K562 (cell line): ENCODE measurements around the gene TERT. TPM values are rescaled to one million over a fixed set of nuclear protein-coding genes. Genes with fewer than 3 reads are reported as not detected.

Source experiments
- ATAC-seq: fragments of 200-7000 bp; cut with Tn5 transposase; 3 replicates; pipeline ENCODE4 v1.9.1; 2020; ENCODE audit warnings: moderate library complexity
- BruUV-seq: library from RNA; stranded (reverse); fragments of 400-500 nt; replicated peaks from 2 replicates; lab custom pipeline; 2021; lab: Mats Ljungman, UMichigan
- CTCF ChIA-PET: fragments of 300-600 bp; formaldehyde crosslinking; extraction: SDS; loops from one replicate; lab custom pipeline; 2021; ENCODE audit warnings: low intra/inter-chr PET ratio; lab: Yijun Ruan, JAX
- POLR2A ChIA-PET: fragments of 300-600, 350-650 bp; sonication (Branson Sonifier 250); formaldehyde crosslinking; extraction: SDS; loops from one replicate; lab custom pipeline; 2021; ENCODE audit warnings: antibody characterized with exemption, inconsistent platforms; lab: Yijun Ruan, JAX
- DNase-seq, 4 experiments: peaks; one replicate each; pipeline versions ENCODE4 v3.0.0 to v3.0.0-alpha.2; 2011 to 2018; ENCODE audit warnings: low spot score in 3 of 4, mixed read lengths in 3 of 4; ENCODE audit errors: extremely low read depth in 1 of 4
- FAIRE-seq: peaks from 2 replicates; lab custom pipeline; 2011; peaks lifted over from hg19 to GRCh38; lab: Jason Lieb, UNC
- H2AFZ ChIP-seq: 2 replicates; pipeline ENCODE4 v1.6.0; 2011; ENCODE audit warnings: low read depth, low read length, control low read depth, inconsistent platforms
- H3K27ac ChIP-seq: fragments of 200-600 bp; 3 replicates; pipeline ENCODE4 v1.8.0; 2011; ENCODE audit warnings: low read depth, mild to moderate bottlenecking, control low read depth, inconsistent platforms, low read length, moderate library complexity, mixed read lengths; ENCODE audit errors: extremely low read depth
- H3K27me3 ChIP-seq, 2 experiments: fragments of 300-600 bp in 1 of 2; 2 replicates in 1 of 2; 3 replicates in 1 of 2; pipeline versions ENCODE4 v1.6.0 to v1.8.0; 2011; ENCODE audit warnings: inconsistent platforms in 2 of 2, low read length in 2 of 2, mild to moderate bottlenecking in 1 of 2, mixed read lengths in 1 of 2, moderate library complexity in 1 of 2; ENCODE audit not compliant: control insufficient read depth in 2 of 2, insufficient read depth in 2 of 2
- H3K36me3 ChIP-seq: fragments of 300-600 bp; 3 replicates; pipeline ENCODE4 v1.8.0; 2011; ENCODE audit warnings: mild to moderate bottlenecking, low read length, inconsistent platforms; ENCODE audit not compliant: control insufficient read depth, insufficient read depth
- H3K4me1 ChIP-seq, 2 experiments: fragments of 200-600 bp in 1 of 2; replicated peaks in 1 of 2; 2 replicates in 1 of 2; 3 replicates in 1 of 2; pipeline versions ENCODE4 v1.5.1 to v1.8.0; 2011; ENCODE audit warnings: inconsistent platforms in 2 of 2, low read length in 2 of 2, mild to moderate bottlenecking in 1 of 2, mixed read lengths in 1 of 2, moderate library complexity in 1 of 2; ENCODE audit not compliant: control insufficient read depth in 2 of 2, insufficient read depth in 2 of 2
- H3K4me2 ChIP-seq: 2 replicates; pipeline ENCODE4 v1.6.1; 2011; ENCODE audit warnings: low read length, control low read depth, inconsistent platforms, mixed read lengths; ENCODE audit not compliant: insufficient read depth
- H3K4me3 ChIP-seq: fragments of 200-600 bp; sonication (generic), shearing (Covaris generic); 2 replicates; pipeline ENCODE4 v1.5.1; 2016; ENCODE audit warnings: control low read depth, inconsistent platforms
- H3K79me2 ChIP-seq: fragments of 200-600 bp; 3 replicates; pipeline ENCODE4 v1.8.0; 2011; ENCODE audit warnings: low read length, inconsistent platforms; ENCODE audit not compliant: control insufficient read depth, insufficient read depth
- H3K9ac ChIP-seq, 2 experiments: 2 replicates each; pipeline versions ENCODE4 v1.6.0 to v1.6.1; 2011; ENCODE audit warnings: low read depth in 2 of 2, low read length in 2 of 2, control low read depth in 1 of 2, inconsistent platforms in 1 of 2, mild to moderate bottlenecking in 1 of 2, mixed read lengths in 1 of 2; ENCODE audit not compliant: insufficient read depth in 1 of 2
- H3K9me1 ChIP-seq: one replicate; pipeline ENCODE4 v1.6.0; 2011; ENCODE audit warnings: inconsistent platforms, mild to moderate bottlenecking, low read length, moderate library complexity; ENCODE audit not compliant: control insufficient read depth, insufficient read depth
- H3K9me3 ChIP-seq: replicated peaks from 2 replicates; pipeline ENCODE4 v1.5.1; 2011; ENCODE audit warnings: low read depth, low read length, inconsistent platforms; ENCODE audit not compliant: control insufficient read depth, insufficient read depth
- H4K20me1 ChIP-seq: replicated peaks from 2 replicates; pipeline ENCODE4 v1.6.1; 2011; ENCODE audit warnings: low read length, inconsistent platforms, mixed read lengths; ENCODE audit not compliant: control insufficient read depth, insufficient read depth
- ASH1L ChIP-seq: fragments of 450-650 bp; IDR thresholded peaks from 2 replicates; pipeline ENCODE4 v1.6.1; 2018; ENCODE audit warnings: borderline replicate concordance, mild to moderate bottlenecking, low read depth; ENCODE audit not compliant: partially characterized antibody
- CBFA2T2 ChIP-seq: fragments of 450-650 bp; conservative IDR thresholded peaks from 2 replicates; pipeline ENCODE4 v1.6.1; 2017; ENCODE audit warnings: mild to moderate bottlenecking
- HBP1 ChIP-seq: fragments of 450-650 bp; formaldehyde crosslinking; IDR thresholded peaks from 2 replicates; pipeline ENCODE4 v1.4.0; 2022; ENCODE audit warnings: missing genetic modification characterization
- HDAC2 ChIP-seq: fragments of 450-650 bp; IDR thresholded peaks from 2 replicates; pipeline ENCODE4 v1.6.1; 2016; ENCODE audit warnings: mild to moderate bottlenecking
- POU5F1 ChIP-seq: fragments of 150-350 bp; IDR thresholded peaks from 2 replicates; pipeline ENCODE4 v1.6.1; 2014; ENCODE audit warnings: borderline replicate concordance, low read length, low read depth, mild to moderate bottlenecking; ENCODE audit not compliant: partially characterized antibody
- SREBF2 ChIP-seq: sonication (generic); formaldehyde crosslinking; IDR thresholded peaks from 2 replicates; pipeline ENCODE4 v1.4.0; 2020; ENCODE audit warnings: mild to moderate bottlenecking, missing genetic modification reagents
- YY1 ChIP-seq, 3 experiments: IDR thresholded peaks; 2 replicates each; pipeline ENCODE4 v1.6.1; 2011; ENCODE audit warnings: low read length in 2 of 3, mild to moderate bottlenecking in 2 of 3, moderate library complexity in 2 of 3, borderline replicate concordance in 1 of 3, control low read depth in 1 of 3, low read depth in 1 of 3; ENCODE audit not compliant: insufficient read depth in 3 of 3, insufficient replicate concordance in 2 of 3, control insufficient read depth in 1 of 3, insufficient read length in 1 of 3; ENCODE audit errors: extremely low read depth in 1 of 3
- ZBTB17 ChIP-seq: fragments of 450-650 bp; formaldehyde crosslinking; IDR thresholded peaks from 2 replicates; pipeline ENCODE4 v1.4.0; 2020; ENCODE audit warnings: mild to moderate bottlenecking
- ZNF133 ChIP-seq: fragments of 250-450 bp; sonication (Bioruptor Pico); IDR thresholded peaks from 2 replicates; pipeline ENCODE4 v1.4.0; 2020; ENCODE audit warnings: mild to moderate bottlenecking
- WGBS: fragments of 100-300 bp; shearing (Covaris generic); methylation state at CpG from one replicate; pipeline ENCODE4 v1.1.6; 2016; ENCODE audit warnings: low coverage, mixed read lengths; ENCODE audit not compliant: insufficient coverage; ENCODE audit errors: missing lambda C conversion rate; 5-methylcytosine and 5-hydroxymethylcytosine counted together
- in situ Hi-C: fragments of 300-500 bp; cut with MboI; formaldehyde crosslinking; loops from 4 replicates; pipeline ENCODE4 v1.15.0; 2018; ENCODE audit warnings: inconsistent platforms, mixed read lengths
- intact Hi-C: fragments of 100-400 bp; cut with micrococcal nuclease; formaldehyde crosslinking; loops from 2 replicates; pipeline ENCODE4 v1.14.2; 2022
- polyA plus RNA-seq, 8 experiments: library from polyadenylated mRNA; depleted of rRNA in 4 of 8; stranded (reverse) in 5 of 8; unstranded in 3 of 8; fragments of >200 nt; fragmentation: Nextera tagmentation in 2 of 8; fragmentation: Illumina TruSeq in 1 of 8; extraction: Ambion mirVana in 2 of 8; extraction: Trizol in 1 of 8; gene quantifications; 2 replicates each; pipeline versions ENCODE4 v1.2.1 to v1.2.3, GENCODE V29; 2011 to 2014; ENCODE audit warnings: inconsistent platforms in 1 of 8, missing spikeins in 1 of 8
- total RNA-seq, 7 experiments: library from RNA; depleted of rRNA in 6 of 7; stranded (reverse); fragments of >200 nt in 6 of 7; fragmentation: Illumina TruSeq in 2 of 7; extraction: Trizol in 2 of 7; gene quantifications; 2 replicates each; pipeline versions ENCODE4 v1.2.1 to v1.2.3, GENCODE V29; 2011 to 2021; ENCODE audit warnings: low replicate concordance in 1 of 7
- TF ChIP-seq, protein P1 (sequence below): sonication (generic); formaldehyde crosslinking; IDR thresholded peaks from 2 replicates; pipeline ENCODE4 v1.8.0; 2022; ENCODE audit warnings: missing genetic modification reagents, mild to moderate bottlenecking, borderline replicate concordance

TERT gene
- total and polyA plus RNA-seq, 9 of the 15 experiments (the other 6 are each of a cell fraction or from before 2014, with no cell fraction given): 0.08 to 4.5 (median 0.98) TPM; not detected in 1

DNA sequence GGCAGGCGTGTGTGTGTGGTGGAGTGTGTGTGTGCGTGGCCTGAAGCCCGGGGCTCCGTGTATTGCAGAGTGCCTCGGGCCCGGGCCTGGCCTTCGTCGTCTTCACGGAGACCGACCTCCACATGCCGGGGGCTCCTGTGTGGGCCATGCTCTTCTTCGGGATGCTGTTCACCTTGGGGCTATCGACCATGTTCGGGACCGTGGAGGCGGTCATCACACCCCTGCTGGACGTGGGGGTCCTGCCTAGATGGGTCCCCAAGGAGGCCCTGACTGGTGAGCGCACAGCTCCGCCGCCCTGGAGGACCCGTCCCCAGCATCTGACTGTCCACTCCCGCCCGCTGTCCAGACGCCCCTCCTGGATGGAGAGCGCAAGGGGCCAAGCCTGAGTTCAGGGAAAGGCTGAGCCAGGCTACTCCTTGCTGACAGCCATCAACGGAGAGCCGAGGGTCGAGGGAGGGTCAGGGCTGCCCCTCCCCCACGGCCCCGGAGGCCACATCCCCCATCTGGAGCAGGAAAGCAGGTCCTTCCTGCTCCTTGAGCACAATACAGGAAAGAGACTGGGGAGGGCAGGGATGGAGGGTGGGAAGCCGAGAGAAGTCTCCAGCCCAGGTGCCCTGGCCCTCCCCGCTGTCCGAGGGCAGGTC, 51.3 kb downstream of the TERT start:
- intact Hi-C loops: loop anchor here (2.0 kb wide), 1 partner anchor 75 kb away; no protein-coding TSS in a partner anchor
- no TSS peak for BruUV-seq
- no peaks in the 10 kb centered on the region for H3K9me3 ChIP-seq
- CTCF ChIA-PET: no interaction called here
- H3K9ac ChIP-seq: no peak overlapping the region; a peak in 1 of 4 replicates
- H3K27me3 ChIP-seq: peaks cover 37 to 90% of the 10 kb centered on the region in 2 experiments
- DNase-seq (no peak), ATAC-seq (no peak), FAIRE-seq (no peak)
- POLR2A ChIA-PET: no interaction called here
- no peak overlapping the region for H3K4me2 ChIP-seq
- H3K4me1 ChIP-seq: peaks cover 8 to 51% of the 10 kb centered on the region in 2 experiments; a peak in 4 of 5 replicates
- TF ChIP-seq POU5F1 (no peak), HDAC2 (no peak), SREBF2 (CRISPR knock-in tag) (no peak), HBP1 (no peak), ASH1L (no peak), ZBTB17 (CRISPR knock-in tag) (no peak), ZNF133 (no peak), YY1 (IDR thresholded peaks at IDR 0.05; ENCODE audit: borderline replicate concordance in 1 of 3, control insufficient read depth in 1 of 3, extremely low read depth in 1 of 3, insufficient read depth in 3 of 3, insufficient read length in 1 of 3, insufficient replicate concordance in 2 of 3, low read depth in 1 of 3, low read length in 2 of 3) (no peak), CBFA2T2 (no peak)
- TF ChIP-seq, protein P1, sequence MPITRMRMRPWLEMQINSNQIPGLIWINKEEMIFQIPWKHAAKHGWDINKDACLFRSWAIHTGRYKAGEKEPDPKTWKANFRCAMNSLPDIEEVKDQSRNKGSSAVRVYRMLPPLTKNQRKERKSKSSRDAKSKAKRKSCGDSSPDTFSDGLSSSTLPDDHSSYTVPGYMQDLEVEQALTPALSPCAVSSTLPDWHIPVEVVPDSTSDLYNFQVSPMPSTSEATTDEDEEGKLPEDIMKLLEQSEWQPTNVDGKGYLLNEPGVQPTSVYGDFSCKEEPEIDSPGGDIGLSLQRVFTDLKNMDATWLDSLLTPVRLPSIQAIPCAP (CRISPR knock-in tag): no peak
- no peaks in the 10 kb centered on the region for H3K79me2 ChIP-seq
- no peak overlapping the region for H2AFZ ChIP-seq
- no peak overlapping the region for H3K4me3 ChIP-seq
- WGBS: 2% methylated on average over 27 of the region's 33 CpGs
- no peaks in the 10 kb centered on the region for H3K36me3 ChIP-seq
- H3K9me1 ChIP-seq: peaks cover 5% of the 10 kb centered on the region
- H4K20me1 ChIP-seq: peaks cover 58% of the 10 kb centered on the region
- no peak overlapping the region for H3K27ac ChIP-seq
- in situ Hi-C loops: no loop called here
